Astrocyte of the cerebellum (primary cell): ENCODE measurements around the gene AKAP17A.

Source experiments
- DNase-seq: peaks from one replicate; pipeline ENCODE4 v3.0.0-alpha.2; 2011; ENCODE audit warnings: low read depth
- H3K4me3 ChIP-seq: 2 replicates; pipeline ENCODE4 v1.5.1; 2011; ENCODE audit warnings: mild to moderate bottlenecking, low read depth, low read length, moderate library complexity
- in situ Hi-C: cut with HindIII; loops from 2 replicates; pipeline ENCODE4 v1.10.0; 2017; ENCODE audit warnings: low sequenced_read_pairs
- TF ChIP-seq, protein P1 (sequence below): IDR thresholded peaks from 2 replicates; pipeline ENCODE4 v1.5.1; 2012; ENCODE audit warnings: low read length, low read depth, moderate library complexity, mild to moderate bottlenecking; ENCODE audit errors: missing control alignments

The AKAP17A gene, protein sequence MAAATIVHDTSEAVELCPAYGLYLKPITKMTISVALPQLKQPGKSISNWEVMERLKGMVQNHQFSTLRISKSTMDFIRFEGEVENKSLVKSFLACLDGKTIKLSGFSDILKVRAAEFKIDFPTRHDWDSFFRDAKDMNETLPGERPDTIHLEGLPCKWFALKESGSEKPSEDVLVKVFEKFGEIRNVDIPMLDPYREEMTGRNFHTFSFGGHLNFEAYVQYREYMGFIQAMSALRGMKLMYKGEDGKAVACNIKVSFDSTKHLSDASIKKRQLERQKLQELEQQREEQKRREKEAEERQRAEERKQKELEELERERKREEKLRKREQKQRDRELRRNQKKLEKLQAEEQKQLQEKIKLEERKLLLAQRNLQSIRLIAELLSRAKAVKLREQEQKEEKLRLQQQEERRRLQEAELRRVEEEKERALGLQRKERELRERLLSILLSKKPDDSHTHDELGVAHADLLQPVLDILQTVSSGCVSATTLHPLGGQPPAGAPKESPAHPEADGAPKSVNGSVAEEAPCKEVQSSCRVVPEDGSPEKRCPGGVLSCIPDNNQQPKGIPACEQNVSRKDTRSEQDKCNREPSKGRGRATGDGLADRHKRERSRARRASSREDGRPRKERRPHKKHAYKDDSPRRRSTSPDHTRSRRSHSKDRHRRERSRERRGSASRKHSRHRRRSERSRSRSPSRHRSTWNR

DNA sequence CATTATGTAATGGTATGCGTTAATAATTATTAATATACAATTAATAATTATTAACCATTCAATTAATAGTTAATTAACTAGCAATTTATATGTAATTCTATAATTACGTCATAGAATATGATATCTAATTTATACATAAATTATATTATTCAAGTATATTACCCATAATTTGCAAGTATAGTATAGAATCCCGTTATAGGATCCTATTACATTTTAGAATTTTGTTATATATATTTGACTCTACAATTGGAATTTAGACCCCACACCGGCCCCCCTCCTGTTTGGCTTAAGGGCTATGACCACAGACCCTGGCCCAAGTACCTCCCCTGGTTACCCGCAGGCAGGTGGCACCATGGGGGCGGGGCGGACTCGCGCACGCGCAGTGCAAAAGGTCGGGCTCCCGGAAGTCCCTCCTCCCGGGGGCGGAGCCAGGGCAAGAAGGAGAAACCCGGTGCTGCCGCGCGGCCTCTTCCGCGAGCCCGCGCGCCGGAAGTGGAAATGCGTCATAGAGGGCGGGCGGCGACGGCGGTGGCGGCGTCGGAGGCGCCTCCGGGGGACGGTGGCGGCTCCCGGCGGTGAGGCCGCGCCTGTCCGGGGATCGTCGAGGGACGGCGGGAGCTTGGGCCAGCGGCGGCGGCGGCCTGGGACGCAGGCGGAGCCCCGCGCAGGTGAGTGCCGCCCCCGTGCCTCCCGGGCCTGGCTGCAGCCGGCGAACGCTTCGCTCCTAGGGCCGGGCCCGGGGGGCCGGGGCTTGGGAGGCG is at the start of gene AKAP17A:
AKAP17A (plus strand) TSS at position 503 of the 761 bp plus-strand sequence. CDS start 1,859 bp downstream, outside the sequence.
- DNase-seq, result peak; percentile 80
- TF ChIP-seq, protein P1, sequence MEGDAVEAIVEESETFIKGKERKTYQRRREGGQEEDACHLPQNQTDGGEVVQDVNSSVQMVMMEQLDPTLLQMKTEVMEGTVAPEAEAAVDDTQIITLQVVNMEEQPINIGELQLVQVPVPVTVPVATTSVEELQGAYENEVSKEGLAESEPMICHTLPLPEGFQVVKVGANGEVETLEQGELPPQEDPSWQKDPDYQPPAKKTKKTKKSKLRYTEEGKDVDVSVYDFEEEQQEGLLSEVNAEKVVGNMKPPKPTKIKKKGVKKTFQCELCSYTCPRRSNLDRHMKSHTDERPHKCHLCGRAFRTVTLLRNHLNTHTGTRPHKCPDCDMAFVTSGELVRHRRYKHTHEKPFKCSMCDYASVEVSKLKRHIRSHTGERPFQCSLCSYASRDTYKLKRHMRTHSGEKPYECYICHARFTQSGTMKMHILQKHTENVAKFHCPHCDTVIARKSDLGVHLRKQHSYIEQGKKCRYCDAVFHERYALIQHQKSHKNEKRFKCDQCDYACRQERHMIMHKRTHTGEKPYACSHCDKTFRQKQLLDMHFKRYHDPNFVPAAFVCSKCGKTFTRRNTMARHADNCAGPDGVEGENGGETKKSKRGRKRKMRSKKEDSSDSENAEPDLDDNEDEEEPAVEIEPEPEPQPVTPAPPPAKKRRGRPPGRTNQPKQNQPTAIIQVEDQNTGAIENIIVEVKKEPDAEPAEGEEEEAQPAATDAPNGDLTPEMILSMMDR, result no peak
- in situ Hi-C loops, result no loop called here
- peak within 1 kb of the TSS; percentile 93 for H3K4me3 ChIP-seq

DNA sequence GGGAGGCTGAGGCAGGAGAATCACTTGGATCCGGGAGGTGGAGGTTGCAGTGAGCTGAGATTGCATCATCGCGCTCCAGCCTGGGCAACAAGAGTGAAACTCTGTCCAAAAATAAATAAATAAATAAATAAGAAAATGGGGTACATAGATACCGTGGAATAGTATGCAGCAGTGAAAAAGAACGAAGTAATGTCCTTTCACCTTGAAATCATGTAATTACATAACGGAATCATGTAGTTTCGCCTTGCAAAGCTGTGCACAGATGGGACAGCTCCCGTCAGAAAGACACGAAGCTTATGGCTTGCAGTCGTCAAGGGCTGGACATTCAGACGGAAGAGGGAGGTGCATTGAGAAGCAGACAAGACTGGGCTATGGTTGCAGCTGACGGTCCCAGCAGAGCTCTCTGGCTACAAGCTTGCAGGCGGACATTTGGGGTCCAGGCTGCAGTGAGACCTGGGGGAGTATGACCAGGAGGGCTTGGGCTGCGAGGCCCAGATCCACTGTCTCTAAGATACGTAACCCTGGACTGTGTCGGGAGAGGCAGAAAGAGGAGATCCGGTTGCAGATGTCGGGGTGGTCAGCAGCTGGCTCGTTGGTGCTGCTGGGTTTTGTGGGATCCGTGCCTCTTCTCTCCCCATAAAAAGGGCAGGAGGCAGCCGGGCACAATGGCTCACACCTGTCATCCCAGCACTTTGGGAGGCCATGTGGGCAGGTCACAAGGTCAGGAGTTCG is 48.2 kb upstream of the AKAP17A start:
- H3K4me3 ChIP-seq, result no peak overlapping the region
- TF ChIP-seq, protein P1, result no peak
- in situ Hi-C loops, result no loop called here
- DNase-seq, result no peak

DNA sequence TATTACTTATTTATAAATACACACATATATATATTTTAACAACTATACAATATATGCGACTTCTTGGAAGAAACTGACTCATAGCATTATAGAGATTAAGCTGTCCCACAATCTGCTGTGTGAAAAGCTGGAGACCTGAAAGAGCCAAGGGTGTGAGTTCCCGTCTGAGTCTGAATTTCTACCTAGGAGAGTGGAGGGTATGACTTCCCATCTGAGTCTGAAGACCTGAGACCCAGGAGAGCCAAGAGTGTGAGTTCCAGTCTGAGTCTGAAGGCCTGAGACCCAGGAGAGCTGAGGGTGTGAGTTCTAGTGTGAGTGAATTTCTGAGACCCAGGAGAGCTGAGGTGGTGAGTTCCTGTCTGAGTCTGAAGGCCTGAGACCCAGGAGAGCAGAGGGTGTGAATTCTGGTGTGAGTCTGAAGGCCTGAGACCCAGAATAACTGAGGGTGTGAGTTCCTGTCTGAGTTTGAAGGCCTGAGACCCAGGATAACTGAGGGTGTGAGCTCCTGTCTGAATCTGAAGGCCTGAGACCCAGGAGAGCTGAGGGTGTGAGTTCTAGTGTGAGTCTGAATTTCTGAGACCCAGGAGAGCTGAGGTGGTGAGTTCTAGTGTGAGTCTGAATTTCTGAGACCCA is 45.5 kb upstream of the AKAP17A start:
- TF ChIP-seq, protein P1, result no peak
- DNase-seq, result no peak
- no peak overlapping the region for H3K4me3 ChIP-seq
- in situ Hi-C loops, result no loop called here

DNA sequence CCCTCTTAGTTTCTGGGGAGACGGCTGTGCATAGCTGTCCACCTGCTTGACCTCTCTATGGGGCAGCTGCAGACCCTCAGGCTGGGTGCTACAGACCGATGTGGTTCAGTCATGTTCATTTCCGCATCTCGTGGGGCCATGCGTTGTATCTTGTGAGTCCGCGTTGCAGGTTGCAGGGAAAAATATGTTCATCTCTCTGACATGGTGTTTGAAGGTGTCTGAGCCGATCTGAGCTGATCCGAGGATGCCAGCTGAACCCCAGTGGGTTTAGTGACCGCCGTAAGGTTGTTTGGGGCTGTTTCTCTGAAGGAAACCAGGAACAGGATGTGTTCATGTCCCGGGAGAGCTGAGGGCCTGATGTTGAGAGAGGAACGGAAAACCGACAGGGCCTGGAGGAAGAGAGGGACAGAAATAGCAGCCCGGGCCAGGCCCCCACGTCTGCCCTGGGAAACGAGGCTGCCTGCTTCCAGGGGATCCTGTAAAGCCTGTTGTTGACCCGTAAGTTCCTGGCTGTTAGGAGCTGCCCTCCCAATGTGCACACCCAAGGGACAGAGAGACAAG is 44.6 kb upstream of the AKAP17A start:
- in situ Hi-C loops, result no loop called here
- TF ChIP-seq, protein P1, result no peak
- H3K4me3 ChIP-seq, result no peak overlapping the region
- no peak for DNase-seq

DNA sequence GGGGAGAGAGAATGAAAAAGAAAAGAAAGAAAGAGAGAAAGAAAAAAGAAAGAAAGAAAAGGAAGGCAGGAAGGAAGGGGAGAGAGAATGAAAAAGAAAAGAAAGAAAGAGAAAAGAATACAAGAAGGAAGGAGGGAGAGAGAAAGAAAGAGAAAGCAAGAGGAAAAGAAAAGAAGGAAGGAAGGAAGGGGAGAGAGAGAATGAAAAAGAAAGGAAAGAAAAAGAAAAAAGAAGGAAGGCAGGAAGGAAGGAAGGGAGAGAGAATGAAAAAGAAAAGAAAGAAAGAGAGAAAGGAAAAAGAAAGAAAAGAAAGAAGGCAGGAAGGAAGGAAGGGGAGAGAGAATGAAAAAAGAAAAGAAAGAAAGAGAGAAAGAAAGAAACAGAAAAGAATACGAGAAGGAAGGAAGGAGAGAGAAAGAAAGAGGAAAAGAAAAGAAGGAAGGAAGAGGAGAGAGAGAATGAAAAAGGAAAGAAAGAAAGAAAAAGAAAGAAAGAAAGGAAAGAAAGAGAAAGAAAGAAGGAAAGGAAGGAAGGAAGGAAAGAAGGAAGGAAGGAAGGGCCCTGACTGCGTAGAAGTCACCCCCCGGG is 39.4 kb upstream of the AKAP17A start:
- no peak overlapping the region for H3K4me3 ChIP-seq
- DNase-seq, result no peak
- TF ChIP-seq, protein P1, result no peak
- in situ Hi-C loops, result no loop called here
